Kidney (tissue), 14 donors: Measurements from ENCODE around the gene HMG20B. TPM values are rescaled to one million over a fixed set of nuclear protein-coding genes. Genes with fewer than 3 reads are reported as not detected.

Experiments used
- DNase-seq, 5 donors: peaks; one replicate each; pipeline ENCODE4 v3.0.0-alpha.2; 2013 to 2020
- FAIRE-seq: peaks from 2 replicates; lab custom pipeline; 2012; peaks lifted over from hg19 to GRCh38; lab: Jason Lieb, UNC
- H3K27ac ChIP-seq, 2 donors: one replicate each; pipeline ENCODE4 v1.7.0; 2013; ENCODE audit warnings: low read depth in 2 of 2, low read length in 2 of 2, inconsistent platforms in 1 of 2
- H3K27me3 ChIP-seq: one replicate; pipeline ENCODE4 v1.7.1; 2013; ENCODE audit warnings: low read length, inconsistent platforms; ENCODE audit not compliant: control insufficient read depth, insufficient read depth
- H3K36me3 ChIP-seq, 3 donors: one replicate each; pipeline versions ENCODE4 v1.7.0 to v1.7.1; 2013; ENCODE audit warnings: low read length in 3 of 3, control low read depth in 1 of 3, inconsistent platforms in 1 of 3; ENCODE audit not compliant: insufficient read depth in 3 of 3, control insufficient read depth in 2 of 3
- H3K4me1 ChIP-seq, 3 donors: one replicate each; pipeline versions ENCODE4 v1.7.0 to v1.7.1; 2013; ENCODE audit warnings: low read length in 3 of 3, inconsistent platforms in 1 of 3, low read depth in 1 of 3; ENCODE audit not compliant: control insufficient read depth in 2 of 3, insufficient read depth in 2 of 3
- H3K4me3 ChIP-seq, 3 donors: one replicate each; pipeline versions ENCODE4 v1.7.0 to v1.8.1; 2013; ENCODE audit warnings: low read length in 3 of 3, control low read depth in 1 of 3, inconsistent platforms in 1 of 3
- H3K9ac ChIP-seq, 3 donors: one replicate each; pipeline versions ENCODE4 v1.7.0 to v1.7.1; 2013; ENCODE audit warnings: low read length in 3 of 3, control low read depth in 1 of 3, inconsistent platforms in 1 of 3
- H3K9me3 ChIP-seq, 3 donors: one replicate each; pipeline versions ENCODE4 v1.7.0 to v1.7.1; 2013; ENCODE audit warnings: low read length in 3 of 3, control low read depth in 1 of 3, inconsistent platforms in 1 of 3; ENCODE audit not compliant: control insufficient read depth in 2 of 3, insufficient read depth in 1 of 3
- intact Hi-C: fragments of 100-400 bp; cut with DNase I; formaldehyde crosslinking; loops from one replicate; pipeline ENCODE4 v1.11.1; 2022
- polyA plus RNA-seq: library from polyadenylated mRNA; stranded (reverse); fragments of 350-450 nt; fragmentation: Illumina TruSeq; extraction: RNeasy Lipid Tissue Mini Kit (QIAGEN cat#74804); gene quantifications from one replicate; pipeline ENCODE4 v1.2.3, GENCODE V29; 2014; ENCODE audit warnings: low read depth, low replicate concordance; ENCODE audit not compliant: insufficient read depth
- total RNA-seq: library from RNA; stranded (reverse); fragmentation: NEBNext Ultra II Directional; extraction: Animal tissue kit (Norgen Biotek cat#: 25700); gene quantifications from one replicate; pipeline ENCODE4 v1.2.1, GENCODE V29; 2021
- TF ChIP-seq, protein P1 (sequence below): IDR thresholded peaks from 3 replicates; pipeline ENCODE4 v1.5.1; 2012; ENCODE audit warnings: mild to moderate bottlenecking, moderate library complexity, borderline replicate concordance; ENCODE audit not compliant: insufficient read depth; ENCODE audit errors: extremely low read depth
- donor health status: control.
- donor health status: control.
- donor health status: control.
- donor health status: control.
- donor health status: control.
- donor health status: DM: yes; HTN: yes; CAD: no.
- donor health status: Normal renal cell carcinoma (clear cell type).

Gene HMG20B
- total and polyA plus RNA-seq, 2 donors from 2014 or later, result 69.7 to 82.6 TPM

DNA sequence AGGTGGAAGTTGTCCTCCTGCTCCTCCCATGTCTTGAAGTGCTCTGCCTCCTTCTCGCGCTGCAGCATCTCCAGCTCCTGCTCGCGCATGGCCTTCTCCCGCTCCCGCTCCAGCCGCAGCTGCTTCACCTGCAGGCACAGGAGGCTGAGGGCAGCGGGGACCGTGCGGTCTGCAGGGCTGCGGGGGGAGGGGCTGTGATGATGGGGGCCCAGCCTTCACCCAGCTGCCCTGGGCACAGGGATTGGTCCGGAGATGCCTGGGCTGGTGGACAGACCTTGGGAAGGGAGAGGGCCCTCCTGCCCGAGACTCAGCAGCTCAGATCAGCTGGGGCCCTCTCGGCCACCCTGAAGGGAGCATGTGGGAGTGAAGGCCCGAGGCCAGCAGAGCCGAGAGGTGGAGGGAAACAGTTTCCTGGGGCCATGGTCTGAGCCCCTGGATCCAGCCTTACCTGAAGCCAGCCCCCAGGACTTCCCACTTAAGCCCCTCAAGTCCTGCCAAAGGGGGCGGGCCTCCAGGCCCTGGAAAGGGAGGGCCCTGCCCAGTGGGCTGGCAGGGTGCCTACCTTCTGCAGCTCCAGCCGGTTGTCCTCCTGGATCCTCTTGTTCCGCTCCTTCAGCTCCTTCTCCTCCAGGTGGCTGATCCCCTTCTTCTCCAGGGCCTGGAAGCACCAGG is 47.5 kb downstream of the HMG20B start:
- FAIRE-seq (no peak), DNase-seq (peak in 1 of 5 donors; percentile 73)
- H3K27ac ChIP-seq, result no peak overlapping the region
- no peak overlapping the region for H3K9ac ChIP-seq
- no peaks in the 10 kb centered on the region for H3K36me3 ChIP-seq
- H3K4me3 ChIP-seq, result no peak overlapping the region
- no peaks in the 10 kb centered on the region for H3K27me3 ChIP-seq
- H3K4me1 ChIP-seq, result peaks cover 0 to 12% (median 4%) of the 10 kb centered on the region in 3 donors
- TF ChIP-seq, protein P1, sequence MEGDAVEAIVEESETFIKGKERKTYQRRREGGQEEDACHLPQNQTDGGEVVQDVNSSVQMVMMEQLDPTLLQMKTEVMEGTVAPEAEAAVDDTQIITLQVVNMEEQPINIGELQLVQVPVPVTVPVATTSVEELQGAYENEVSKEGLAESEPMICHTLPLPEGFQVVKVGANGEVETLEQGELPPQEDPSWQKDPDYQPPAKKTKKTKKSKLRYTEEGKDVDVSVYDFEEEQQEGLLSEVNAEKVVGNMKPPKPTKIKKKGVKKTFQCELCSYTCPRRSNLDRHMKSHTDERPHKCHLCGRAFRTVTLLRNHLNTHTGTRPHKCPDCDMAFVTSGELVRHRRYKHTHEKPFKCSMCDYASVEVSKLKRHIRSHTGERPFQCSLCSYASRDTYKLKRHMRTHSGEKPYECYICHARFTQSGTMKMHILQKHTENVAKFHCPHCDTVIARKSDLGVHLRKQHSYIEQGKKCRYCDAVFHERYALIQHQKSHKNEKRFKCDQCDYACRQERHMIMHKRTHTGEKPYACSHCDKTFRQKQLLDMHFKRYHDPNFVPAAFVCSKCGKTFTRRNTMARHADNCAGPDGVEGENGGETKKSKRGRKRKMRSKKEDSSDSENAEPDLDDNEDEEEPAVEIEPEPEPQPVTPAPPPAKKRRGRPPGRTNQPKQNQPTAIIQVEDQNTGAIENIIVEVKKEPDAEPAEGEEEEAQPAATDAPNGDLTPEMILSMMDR, result no peak
- intact Hi-C loops, result no loop called here
- no peaks in the 10 kb centered on the region for H3K9me3 ChIP-seq

DNA sequence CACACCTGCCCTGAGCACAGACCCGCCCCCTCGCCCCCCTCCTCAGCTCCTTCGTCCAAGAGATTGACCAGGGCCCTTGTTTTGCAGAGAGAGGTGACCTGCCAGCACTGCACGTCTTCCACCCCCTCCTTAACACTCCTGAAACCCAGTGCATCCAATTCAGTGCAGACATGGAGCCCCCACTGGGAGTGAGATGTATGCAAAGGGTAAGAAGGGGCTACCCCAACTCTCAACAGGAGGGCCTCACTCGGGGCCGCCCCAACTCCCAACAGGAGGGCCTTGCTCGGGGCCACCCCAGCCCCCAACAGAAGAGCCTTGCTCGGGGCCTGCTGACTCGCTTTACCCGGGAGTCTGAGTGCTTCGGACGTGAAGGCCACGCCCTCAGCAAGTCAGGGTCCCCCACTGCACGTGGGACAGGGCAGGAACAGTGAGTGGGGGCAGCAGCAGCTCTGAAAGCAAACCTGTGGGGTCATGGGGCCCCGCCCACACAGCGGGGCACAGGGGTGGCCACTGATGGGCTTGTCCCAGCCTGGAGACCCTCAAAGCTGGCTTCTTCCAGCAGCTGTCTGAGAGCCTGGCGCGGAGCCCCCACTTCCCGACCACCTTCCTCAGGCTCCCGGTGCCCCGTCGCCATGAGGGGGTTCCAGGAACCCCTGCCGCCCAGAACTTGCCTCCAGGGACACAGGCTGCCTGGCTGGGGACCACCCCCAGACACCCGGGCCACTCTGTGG is 48.2 kb downstream of the HMG20B start:
- FAIRE-seq, result no peak
- H3K27ac ChIP-seq, result no peak overlapping the region
- TF ChIP-seq, protein P1, result no peak
- intact Hi-C loops, result no loop called here
- no peaks in the 10 kb centered on the region for H3K27me3 ChIP-seq
- no peaks in the 10 kb centered on the region for H3K36me3 ChIP-seq
- DNase-seq, result peak in 1 of 5 donors; percentile 72
- H3K4me3 ChIP-seq, result no peak overlapping the region
- H3K9me3 ChIP-seq, result no peaks in the 10 kb centered on the region
- H3K4me1 ChIP-seq, result peaks cover 0 to 18% (median 4%) of the 10 kb centered on the region in 3 donors
- no peak overlapping the region for H3K9ac ChIP-seq

DNA sequence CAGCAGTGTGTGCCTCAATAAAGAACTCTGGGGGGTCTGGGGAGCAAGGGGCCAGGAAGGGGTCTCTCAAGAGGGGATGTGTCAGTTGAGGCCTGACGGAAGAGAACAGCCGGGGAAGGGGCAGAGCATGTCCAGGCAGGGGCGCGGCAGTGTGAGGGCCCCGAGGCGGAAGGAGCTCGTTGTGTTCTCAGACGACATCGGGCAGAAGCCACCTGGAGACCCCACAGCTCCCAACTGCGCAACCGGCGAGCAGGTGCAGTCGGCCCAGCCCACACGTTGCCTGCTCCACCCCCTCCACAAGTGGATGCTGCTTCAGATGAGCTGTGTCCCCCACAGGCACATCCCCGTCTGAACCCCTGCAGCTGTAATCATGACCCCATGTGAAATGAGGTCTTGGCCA is 48.9 kb downstream of the HMG20B start:
- H3K9me3 ChIP-seq, result no peaks in the 10 kb centered on the region
- no peak overlapping the region for H3K27ac ChIP-seq
- H3K4me3 ChIP-seq, result no peak overlapping the region
- DNase-seq (peak in 1 of 5 donors; percentile 70), FAIRE-seq (no peak)
- H3K36me3 ChIP-seq, result no peaks in the 10 kb centered on the region
- intact Hi-C loops, result no loop called here
- H3K9ac ChIP-seq, result no peak overlapping the region
- TF ChIP-seq, protein P1, result no peak
- H3K4me1 ChIP-seq, result peaks cover 0 to 19% (median 4%) of the 10 kb centered on the region in 3 donors
- H3K27me3 ChIP-seq, result no peaks in the 10 kb centered on the region
